Cardiac fibroblast (primary cell): ENCODE measurements around the gene TNIK.

Source experiments
- DNase-seq, 2 donors: peaks; one replicate each; pipeline versions ENCODE4 v3.0.0 to v3.0.0-alpha.2; 2010; ENCODE audit warnings: low read depth in 2 of 2
- H3K4me3 ChIP-seq, 2 donors: replicated peaks in 1 of 2; 1 replicate in 1 of 2; 2 replicates in 1 of 2; pipeline ENCODE4 v1.5.1; 2011; ENCODE audit warnings: low read depth in 2 of 2, low read length in 2 of 2, mild to moderate bottlenecking in 2 of 2, moderate library complexity in 1 of 2
- TF ChIP-seq, protein P1 (sequence below): IDR thresholded peaks from one replicate; pipeline ENCODE4 v1.5.1; 2011; ENCODE audit warnings: low read depth, mild to moderate bottlenecking, low read length, inconsistent platforms

The TNIK gene

DNA sequence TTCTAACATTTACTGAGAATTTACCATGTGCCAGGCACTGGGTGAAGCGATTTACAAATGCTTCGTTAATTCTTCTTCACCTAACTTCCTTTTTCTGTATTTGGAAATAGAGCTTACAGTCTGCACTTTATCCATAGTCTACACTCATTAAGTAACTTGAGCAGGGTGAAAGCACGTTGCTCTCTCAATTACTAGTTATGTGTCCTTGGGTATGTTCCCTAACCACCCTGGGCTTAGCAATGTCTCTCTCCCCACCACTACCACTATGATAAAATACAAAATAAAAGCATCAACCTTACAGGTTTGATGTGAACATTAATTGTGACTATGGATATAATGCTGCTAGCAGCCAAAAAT, 260.8 kb downstream of the TNIK start:
- no peak for DNase-seq
- H3K4me3 ChIP-seq = no peak overlapping the region
- TF ChIP-seq, protein P1, sequence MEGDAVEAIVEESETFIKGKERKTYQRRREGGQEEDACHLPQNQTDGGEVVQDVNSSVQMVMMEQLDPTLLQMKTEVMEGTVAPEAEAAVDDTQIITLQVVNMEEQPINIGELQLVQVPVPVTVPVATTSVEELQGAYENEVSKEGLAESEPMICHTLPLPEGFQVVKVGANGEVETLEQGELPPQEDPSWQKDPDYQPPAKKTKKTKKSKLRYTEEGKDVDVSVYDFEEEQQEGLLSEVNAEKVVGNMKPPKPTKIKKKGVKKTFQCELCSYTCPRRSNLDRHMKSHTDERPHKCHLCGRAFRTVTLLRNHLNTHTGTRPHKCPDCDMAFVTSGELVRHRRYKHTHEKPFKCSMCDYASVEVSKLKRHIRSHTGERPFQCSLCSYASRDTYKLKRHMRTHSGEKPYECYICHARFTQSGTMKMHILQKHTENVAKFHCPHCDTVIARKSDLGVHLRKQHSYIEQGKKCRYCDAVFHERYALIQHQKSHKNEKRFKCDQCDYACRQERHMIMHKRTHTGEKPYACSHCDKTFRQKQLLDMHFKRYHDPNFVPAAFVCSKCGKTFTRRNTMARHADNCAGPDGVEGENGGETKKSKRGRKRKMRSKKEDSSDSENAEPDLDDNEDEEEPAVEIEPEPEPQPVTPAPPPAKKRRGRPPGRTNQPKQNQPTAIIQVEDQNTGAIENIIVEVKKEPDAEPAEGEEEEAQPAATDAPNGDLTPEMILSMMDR = no peak

DNA sequence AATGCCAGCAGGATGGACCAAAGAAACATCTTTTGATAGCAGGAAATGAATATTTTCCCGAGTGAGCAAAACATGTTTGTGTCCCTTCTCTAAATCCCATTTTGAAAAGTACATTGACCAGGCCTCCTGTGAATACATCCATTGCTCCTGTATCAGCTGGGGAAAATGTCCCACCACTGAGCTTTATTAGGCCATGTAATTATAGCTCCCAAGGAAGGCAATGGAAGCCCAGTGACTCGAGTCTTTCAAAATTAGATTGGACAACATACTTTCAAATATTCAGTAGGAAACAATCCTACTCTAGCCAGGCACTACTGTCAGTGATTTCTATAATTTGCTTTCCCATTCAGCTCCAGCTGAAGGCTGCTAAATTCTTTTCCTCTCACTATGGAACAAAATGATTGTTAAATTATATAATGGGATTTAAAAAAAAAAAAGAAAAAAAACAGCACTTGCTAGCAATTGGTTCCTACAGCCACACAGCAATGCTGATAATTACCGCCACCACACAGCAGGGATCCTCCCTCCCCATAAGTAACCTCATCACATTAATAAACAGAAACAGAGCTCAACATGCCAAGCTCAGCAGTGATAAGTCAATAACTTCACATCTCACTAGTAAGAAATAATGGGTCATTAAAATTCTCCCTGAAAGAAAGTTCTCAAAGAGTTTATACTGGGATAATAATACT, 261.3 kb downstream of the TNIK start:
- no peak for DNase-seq
- H3K4me3 ChIP-seq = no peak overlapping the region
- TF ChIP-seq, protein P1 = no peak

DNA sequence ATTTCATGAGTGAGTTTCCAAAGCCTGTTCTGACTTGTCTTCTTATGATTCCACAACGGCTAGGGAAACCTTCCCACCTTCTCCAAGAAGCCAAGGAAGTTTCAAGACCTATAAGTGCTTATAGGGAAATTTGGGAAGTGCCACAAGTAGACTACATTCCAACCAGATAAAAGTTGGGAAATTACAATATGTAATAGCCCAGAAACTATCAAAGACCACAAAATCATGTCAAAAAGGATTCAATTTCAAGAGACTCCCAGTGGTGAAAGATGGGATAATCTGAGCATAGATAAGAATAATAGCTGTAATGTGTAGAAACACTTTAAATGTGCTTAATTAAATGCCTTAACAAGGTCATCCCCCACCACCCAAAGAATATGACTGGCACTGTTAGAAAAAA, 264.5 kb downstream of the TNIK start:
- DNase-seq = peak in 1 of 2 donors; percentile 38
- H3K4me3 ChIP-seq = no peak overlapping the region
- TF ChIP-seq, protein P1 = no peak

DNA sequence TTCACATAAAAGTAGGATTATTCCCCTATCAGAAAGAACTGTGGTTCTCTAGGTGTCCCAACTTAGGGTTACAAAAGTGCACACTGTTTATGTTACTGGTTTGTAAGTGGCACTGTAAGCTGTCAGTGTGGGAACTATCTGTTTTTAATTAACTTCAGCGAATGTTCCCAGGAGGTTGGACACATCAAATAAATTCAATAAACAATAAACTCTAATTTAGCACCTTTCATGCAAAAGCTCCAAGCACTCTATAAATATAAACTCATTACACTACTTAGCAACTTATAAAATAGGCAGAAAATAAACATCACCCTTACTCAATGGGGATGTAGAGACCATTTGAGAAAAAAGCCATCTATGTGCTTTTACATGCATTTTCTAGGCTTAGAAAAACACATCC, 265.2 kb downstream of the TNIK start:
- H3K4me3 ChIP-seq = no peak overlapping the region
- TF ChIP-seq, protein P1 = no peak
- DNase-seq = no peak

DNA sequence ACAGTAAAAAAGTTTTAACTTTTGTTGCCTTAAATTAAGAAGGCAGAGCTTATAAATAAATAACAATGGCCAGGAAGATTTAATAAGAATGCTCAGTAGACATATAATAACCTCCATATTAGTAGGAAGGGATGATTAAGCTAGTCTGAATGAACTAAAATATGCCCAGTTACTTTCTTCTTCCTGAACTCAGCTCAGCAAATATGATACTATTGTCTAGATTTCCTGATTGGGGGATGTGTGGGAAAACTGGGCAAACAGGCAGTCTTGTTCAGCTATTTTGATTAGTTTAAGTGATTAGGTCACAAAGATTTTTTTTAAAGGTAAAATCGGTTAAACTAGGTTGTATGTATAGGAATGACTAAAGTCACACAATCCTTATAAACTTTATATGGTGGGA, 266.5 kb downstream of the TNIK start:
- H3K4me3 ChIP-seq = no peak overlapping the region
- peak in 1 of 2 donors; percentile 62 for DNase-seq
- TF ChIP-seq, protein P1 = no peak

DNA sequence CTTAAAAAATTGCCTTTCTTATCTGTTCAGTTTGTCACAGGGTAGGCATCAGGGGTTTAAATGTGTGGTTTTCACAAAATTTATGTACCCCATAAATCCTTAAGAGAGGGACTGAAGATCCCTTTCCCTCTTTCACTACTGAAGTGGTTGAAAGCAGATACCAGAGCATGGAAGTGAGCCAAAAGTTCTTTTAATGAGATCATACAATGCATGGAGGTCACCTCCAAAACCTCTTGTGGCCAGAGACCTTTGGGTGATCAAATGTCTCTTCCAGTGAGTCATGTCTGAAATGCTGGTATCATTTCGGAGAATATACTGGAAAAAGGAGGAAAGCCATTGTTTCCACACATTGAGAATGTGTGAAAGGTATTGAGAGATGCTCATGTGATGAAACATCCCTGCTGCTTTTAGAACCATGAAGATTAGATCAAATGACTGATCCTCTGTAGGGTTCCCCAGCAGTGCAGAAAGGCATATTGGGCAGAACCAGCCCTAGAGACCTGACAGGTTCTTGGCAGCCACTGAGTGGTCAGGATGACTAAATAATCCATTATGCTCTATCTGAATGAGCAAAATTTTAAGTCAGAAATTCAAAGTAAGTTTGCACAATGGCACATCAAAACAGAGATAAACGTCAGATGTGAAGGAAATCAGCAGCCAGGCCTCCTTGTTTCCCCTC, 267.9 kb downstream of the TNIK start:
- TF ChIP-seq, protein P1 = no peak
- peak; percentile 81 to 92 for DNase-seq
- no peak overlapping the region for H3K4me3 ChIP-seq
